NCI-H774 (cell line): ENCODE measurements around the gene KERA.

ENCODE experiments used
- DNase-seq: peaks from one replicate; lab custom pipeline; 2025; lab: John Stamatoyannopoulos, UW

Gene KERA

DNA sequence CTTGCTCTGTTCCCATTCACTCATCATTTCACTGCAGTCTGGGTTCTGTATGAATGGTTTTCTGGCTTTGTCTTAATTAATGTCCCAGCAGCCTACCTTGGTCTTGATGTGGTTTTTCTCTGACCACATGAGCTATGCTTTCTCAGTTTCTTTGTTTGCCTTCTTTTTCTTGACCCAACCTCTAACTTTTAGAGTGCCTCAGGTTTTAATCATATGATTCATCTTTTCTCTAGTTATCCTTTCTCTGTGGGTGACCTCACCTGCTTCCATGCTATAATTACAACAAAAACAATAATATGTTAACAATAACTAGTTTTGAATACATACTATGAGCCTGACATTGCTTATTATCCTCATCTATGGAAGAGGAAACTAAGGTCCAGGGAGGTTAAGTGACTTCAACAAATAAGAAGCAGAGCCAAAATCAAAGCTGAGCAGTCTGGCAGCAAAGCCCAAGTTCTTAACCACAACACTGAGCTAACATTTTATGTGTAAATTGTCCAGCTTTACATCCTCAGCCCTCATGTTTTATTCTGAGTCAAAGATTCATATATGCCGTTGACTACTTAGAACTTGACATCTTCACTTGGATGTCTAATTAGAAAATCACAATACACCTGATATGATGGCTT, 48.4 kb downstream of the KERA start:
- no peak for DNase-seq

DNA sequence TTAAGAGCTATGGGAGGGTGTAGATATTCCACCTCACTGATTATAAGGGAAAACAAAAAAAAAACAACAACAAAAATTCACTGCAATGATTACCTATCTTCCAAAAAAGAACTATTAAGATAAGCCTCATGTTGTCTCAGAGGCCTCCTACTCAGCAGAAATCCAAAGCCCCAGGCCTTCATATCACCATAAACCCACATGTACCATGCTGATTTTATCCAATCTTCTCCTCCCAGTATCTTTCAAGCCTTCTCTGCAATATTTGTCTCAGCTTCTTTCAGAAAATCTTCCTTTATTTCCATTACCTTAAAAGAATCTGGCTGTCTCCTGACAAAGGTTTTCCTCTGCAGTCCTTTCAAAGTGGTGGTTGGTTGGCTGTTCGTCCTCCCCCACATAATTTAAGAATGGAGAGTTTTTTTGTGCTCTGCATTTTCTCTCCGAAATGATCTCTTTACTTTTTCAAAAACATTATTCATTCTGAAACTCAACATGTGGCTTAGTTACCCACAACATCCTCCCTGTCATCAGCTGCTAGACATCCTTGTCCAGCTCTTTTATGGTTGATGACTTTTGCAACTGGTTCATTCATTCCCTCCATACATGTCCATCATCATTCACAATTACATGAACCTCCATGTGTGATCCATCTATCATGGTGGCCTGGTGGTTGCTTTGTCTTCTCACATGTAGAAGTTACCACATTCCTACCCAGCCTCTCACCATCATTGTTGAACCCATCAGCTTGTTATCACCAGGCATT, 50.1 kb downstream of the KERA start:
- no peak for DNase-seq

DNA sequence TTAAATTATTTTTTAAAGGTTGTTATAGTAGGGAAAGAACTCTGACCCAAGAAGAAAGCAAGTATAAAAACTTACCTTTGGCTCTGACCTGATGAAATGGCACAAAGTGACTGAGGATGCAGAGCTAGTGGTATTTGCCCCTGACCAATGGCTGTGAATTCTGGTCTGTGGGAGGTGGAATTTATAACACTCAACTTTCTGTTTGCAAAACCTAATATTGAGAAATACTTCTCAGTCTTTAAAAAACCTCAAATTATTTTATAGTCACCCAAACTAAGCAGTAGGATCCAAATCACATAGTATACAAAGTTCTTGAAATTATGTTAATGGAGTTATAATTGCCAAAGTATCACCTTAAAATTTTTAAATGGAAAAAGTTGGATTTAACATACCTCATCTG, 53.0 kb downstream of the KERA start, which contains the start of gene EPYC:
TSS of gene EPYC (minus strand) at position 101 of the 400 bp plus-strand sequence. CDS start 2,407 bp downstream, outside the sequence.
- DNase-seq: no peak

DNA sequence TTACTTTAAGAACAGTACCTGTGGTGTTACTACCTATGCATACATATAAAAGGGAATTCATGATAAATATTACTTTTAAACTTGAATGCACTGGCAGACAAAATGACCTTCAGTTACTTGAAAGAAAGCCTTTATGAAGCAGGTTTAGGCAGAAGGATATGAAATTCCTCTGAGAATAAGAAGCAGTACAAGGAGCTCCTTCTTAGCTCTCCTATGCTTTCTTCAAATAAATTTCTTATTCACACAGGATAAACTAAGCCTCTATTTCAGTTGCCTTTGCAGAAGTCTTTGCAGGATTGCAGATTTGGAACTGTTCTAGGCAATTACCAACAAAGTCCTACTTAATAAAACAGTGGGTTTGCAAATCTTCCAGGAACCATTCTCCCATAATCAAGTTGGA, 54.1 kb downstream of the KERA start:
- DNase-seq: no peak

DNA sequence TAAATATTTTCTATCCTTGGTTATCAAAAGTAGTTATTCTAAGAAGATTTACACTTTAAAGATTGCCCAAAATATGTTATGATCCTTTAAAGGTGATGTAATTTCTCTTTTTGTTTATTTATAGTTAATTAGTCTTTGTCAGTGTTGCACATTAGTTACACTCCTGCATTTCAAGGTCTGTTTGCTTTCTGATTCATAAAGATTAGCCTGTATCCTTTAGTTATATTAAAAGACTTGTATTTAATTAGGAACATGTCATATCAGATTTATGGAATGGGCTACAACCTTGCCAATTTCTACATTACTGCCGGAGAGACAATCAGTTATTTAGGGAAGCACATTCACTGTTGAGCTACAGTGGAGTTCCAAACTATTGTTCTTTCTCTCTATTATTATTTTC, 56.5 kb downstream of the KERA start:
- DNase-seq: no peak
